Tibial artery (tissue), 4 donors: ENCODE data around the gene TRIM13.
"Not testable (repeated sequence)": the region's sequence is repeated elsewhere in the genome, so short reads cannot be mapped to it uniquely, and the experiment has no call there.

Source experiments
- DNase-seq, 2 donors: peaks; one replicate each; pipeline ENCODE4 v3.0.0-alpha.2; 2019
- H3K27ac ChIP-seq, 2 donors: fragments of 200-600 bp; sonication (generic) in 1 of 2; 1 replicate in 1 of 2; 2 replicates in 1 of 2; pipeline ENCODE4 v1.5.1; 2018 to 2019; ENCODE audit warnings: mild to moderate bottlenecking in 1 of 2
- H3K27me3 ChIP-seq, 2 donors: fragments of 200-600 bp; sonication (generic) in 1 of 2; one replicate each; pipeline versions ENCODE4 v1.5.1 to v1.6.0; 2016 to 2019
- H3K36me3 ChIP-seq, 3 donors: fragments of 200-600 bp; sonication (generic) in 2 of 3; one replicate each; pipeline ENCODE4 v1.5.1; 2016 to 2019; ENCODE audit warnings: mild to moderate bottlenecking in 2 of 3
- H3K4me1 ChIP-seq, 4 donors: fragments of 200-600 bp; sonication (generic) in 2 of 4; 1 replicate in 3 of 4; 2 replicates in 1 of 4; pipeline ENCODE4 v1.5.1; 2016 to 2019
- H3K4me3 ChIP-seq, 2 donors: fragments of 200-600 bp; sonication (generic) in 1 of 2; 1 replicate in 1 of 2; 2 replicates in 1 of 2; pipeline ENCODE4 v1.5.1; 2018 to 2019; ENCODE audit warnings: mild to moderate bottlenecking in 2 of 2
- H3K9me3 ChIP-seq, 3 donors: fragments of 200-600 bp; sonication (generic) in 1 of 3; one replicate each; pipeline ENCODE4 v1.5.1; 2016 to 2019
- intact Hi-C: fragments of 100-400 bp; cut with DNase I; formaldehyde crosslinking; loops from one replicate; pipeline ENCODE4 v1.15.0; 2023; ENCODE audit warnings: low total_unique reads
- TF ChIP-seq, protein P1 (sequence below), 2 experiments: fragments of 200-600 bp in 1 of 2; fragments of 450-650 bp in 1 of 2; IDR thresholded peaks; one replicate each; pipeline ENCODE4 v1.5.1; 2017 to 2019; ENCODE audit warnings: antibody characterized with exemption in 2 of 2, mild to moderate bottlenecking in 1 of 2, moderate library complexity in 1 of 2

Gene TRIM13

DNA sequence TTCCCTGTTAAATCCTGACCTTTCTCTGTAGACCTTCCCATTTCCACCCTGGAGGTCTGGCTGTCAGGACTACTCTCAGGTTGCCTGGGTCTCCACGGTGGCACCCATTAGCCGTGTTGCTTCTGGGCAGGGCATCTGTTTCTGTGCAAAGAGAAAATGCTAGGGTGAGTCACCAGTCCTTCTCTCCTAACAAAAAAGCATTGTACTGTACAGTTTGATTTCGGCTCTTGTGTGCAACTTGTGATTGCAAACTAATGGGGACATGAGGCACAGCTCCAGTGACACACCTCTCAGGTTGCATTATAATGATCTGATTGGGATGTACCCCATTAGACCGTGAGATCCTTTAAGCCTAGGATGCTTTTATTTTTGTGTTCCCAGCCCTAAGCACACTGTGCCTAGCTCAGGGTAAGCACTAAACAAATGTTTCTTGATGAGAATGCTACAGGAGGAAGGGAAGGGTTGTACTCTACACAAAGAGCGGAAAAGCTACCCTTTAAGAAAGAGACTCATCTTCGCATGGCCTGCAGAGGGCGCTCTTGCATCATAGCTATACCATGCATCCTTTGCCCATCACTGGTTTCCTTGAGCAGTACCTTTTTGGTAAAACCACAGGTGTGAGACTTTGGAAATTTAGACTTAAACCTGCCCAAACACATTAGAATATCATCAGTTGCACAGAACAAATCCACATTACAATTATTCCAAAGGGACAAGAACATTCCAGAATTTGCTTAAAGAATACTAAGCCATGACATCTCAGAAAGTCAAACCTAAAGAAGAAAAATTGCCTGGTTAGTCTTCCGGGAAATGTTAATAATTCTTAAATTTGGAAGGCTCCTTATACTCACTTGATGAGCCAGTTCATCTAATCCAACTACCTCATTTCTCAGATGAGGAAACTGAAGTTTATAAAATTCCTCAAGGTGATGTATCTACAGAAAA is 20.3 kb upstream of the TRIM13 start:
- DNase-seq, result peak; percentile 60 to 70
- Histone ChIP-seq H3K27ac (no peak overlapping the region), H3K36me3 (no peaks in the 10 kb centered on the region), H3K9me3 (no peaks in the 10 kb centered on the region), H3K4me3 (no peak overlapping the region), H3K4me1 (no peaks in the 10 kb centered on the region), H3K27me3 (no peaks in the 10 kb centered on the region)
- intact Hi-C loops, result no loop called here
- TF ChIP-seq, protein P1, sequence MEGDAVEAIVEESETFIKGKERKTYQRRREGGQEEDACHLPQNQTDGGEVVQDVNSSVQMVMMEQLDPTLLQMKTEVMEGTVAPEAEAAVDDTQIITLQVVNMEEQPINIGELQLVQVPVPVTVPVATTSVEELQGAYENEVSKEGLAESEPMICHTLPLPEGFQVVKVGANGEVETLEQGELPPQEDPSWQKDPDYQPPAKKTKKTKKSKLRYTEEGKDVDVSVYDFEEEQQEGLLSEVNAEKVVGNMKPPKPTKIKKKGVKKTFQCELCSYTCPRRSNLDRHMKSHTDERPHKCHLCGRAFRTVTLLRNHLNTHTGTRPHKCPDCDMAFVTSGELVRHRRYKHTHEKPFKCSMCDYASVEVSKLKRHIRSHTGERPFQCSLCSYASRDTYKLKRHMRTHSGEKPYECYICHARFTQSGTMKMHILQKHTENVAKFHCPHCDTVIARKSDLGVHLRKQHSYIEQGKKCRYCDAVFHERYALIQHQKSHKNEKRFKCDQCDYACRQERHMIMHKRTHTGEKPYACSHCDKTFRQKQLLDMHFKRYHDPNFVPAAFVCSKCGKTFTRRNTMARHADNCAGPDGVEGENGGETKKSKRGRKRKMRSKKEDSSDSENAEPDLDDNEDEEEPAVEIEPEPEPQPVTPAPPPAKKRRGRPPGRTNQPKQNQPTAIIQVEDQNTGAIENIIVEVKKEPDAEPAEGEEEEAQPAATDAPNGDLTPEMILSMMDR (IDR thresholded peaks at IDR 0.05), result peak; percentile 81 to 86

DNA sequence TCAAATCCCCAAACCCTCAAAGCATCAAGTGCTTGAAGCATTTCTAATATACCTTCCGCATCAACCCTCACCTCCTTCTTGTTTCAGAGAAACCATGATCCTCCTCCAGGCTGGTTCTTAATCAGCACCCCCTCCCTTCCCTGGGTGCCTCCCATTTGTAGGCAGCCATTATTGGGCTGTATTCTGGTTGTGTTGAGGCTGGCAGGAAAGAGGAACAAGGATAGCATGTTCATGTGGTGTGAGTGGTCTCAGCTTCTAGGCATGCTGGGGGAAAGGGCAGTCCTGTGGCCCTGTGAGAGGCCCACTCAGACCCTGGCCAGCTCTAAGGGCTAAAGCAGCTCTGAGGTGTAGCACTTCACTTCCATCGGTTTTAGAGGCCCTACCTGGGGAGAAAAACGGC is 18.9 kb upstream of the TRIM13 start:
- intact Hi-C loops, result no loop called here
- H3K36me3 ChIP-seq, result no peaks in the 10 kb centered on the region
- H3K4me3 ChIP-seq, result no peak overlapping the region
- no peaks in the 10 kb centered on the region for H3K4me1 ChIP-seq
- no peaks in the 10 kb centered on the region for H3K27me3 ChIP-seq
- DNase-seq, result no peak
- no peaks in the 10 kb centered on the region for H3K9me3 ChIP-seq
- no peak overlapping the region for H3K27ac ChIP-seq
- TF ChIP-seq, protein P1 (IDR thresholded peaks at IDR 0.05), result no peak

DNA sequence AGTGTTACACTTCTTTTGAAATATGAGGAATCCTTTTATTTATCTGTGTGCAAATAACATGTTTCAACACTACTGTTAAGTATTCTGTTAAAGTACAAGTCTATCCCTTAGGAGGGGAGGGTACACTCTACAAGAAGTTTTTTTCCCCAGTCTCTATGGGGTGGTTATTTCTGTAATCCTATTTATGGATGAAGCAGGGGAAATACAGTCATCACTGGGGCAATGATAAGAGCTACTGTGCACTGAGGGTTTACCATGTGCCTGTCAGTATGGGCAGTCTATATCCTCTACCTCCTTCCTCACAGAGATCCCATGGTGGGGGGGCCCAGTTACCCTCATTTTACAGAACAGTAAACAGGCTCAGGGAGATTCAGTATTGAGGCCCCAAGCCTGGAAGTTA is 16.6 kb upstream of the TRIM13 start:
- intact Hi-C loops, result no loop called here
- TF ChIP-seq, protein P1 (IDR thresholded peaks at IDR 0.05), result no peak

DNA sequence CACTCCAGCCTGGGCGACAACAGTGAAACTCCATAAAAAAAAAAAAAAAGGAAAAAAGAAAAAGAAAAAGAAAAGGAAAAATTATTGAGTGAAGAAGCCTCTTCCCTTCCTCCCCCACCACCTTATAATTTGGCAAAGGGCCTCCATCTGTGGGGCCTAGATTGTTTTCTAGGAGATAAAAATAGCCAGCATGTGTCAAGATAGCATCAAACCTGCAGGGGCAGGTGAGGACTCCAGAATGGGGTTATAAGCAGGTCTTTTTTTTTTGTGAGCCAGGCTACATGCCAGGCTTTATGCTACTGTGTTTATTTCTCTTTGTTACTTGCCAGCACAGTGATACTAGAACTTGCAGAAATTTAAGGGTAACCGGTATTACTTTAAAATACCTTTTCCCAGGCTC is 11.7 kb upstream of the TRIM13 start:
- no peaks in the 10 kb centered on the region for H3K9me3 ChIP-seq
- H3K4me1 ChIP-seq, result no peaks in the 10 kb centered on the region
- H3K27ac ChIP-seq, result no peak overlapping the region
- TF ChIP-seq, protein P1 (IDR thresholded peaks at IDR 0.05), result no peak
- H3K4me3 ChIP-seq, result no peak overlapping the region
- H3K27me3 ChIP-seq, result no peaks in the 10 kb centered on the region
- DNase-seq, result no peak
- intact Hi-C loops, result no loop called here
- peaks cover 0 to 6% (median 0%) of the 10 kb centered on the region in 3 donors for H3K36me3 ChIP-seq

More for the DNA sequence above, 16.6 kb upstream of the TRIM13 start:
- Histone ChIP-seq H3K4me1 (no peaks in the 10 kb centered on the region), H3K4me3 (no peak overlapping the region), H3K36me3 (no peaks in the 10 kb centered on the region), H3K27me3 (no peaks in the 10 kb centered on the region), H3K9me3 (no peaks in the 10 kb centered on the region), H3K27ac (no peak overlapping the region)
- DNase-seq, result no peak

DNA sequence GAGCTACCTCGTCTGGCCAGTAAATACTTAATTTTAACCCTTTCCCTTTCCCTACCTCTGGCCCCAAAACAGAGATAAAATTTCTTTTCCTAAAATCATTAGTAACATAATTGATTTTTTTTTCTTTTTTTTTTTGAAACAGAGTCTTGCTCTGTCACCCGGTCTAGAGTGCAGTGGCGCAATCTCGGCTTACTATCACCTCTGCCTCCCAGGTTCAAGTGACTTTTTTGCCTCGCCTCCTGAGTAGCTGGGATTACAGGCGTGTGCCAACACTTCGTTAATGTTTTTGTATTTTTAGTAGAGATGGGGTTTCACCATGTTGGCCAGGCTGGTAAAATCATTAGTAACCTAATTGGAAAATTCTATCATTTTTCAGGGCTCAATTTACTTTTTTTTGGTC is 10.4 kb upstream of the TRIM13 start:
- Histone ChIP-seq H3K9me3 (no peaks in the 10 kb centered on the region), H3K4me1 (no peaks in the 10 kb centered on the region), H3K36me3 (peaks cover 0 to 6% (median 0%) of the 10 kb centered on the region in 3 donors), H3K27me3 (no peaks in the 10 kb centered on the region), H3K4me3 (no peak overlapping the region), H3K27ac (no peak overlapping the region)
- TF ChIP-seq, protein P1 (IDR thresholded peaks at IDR 0.05), result no peak
- DNase-seq, result no peak
- intact Hi-C loops, result no loop called here

DNA sequence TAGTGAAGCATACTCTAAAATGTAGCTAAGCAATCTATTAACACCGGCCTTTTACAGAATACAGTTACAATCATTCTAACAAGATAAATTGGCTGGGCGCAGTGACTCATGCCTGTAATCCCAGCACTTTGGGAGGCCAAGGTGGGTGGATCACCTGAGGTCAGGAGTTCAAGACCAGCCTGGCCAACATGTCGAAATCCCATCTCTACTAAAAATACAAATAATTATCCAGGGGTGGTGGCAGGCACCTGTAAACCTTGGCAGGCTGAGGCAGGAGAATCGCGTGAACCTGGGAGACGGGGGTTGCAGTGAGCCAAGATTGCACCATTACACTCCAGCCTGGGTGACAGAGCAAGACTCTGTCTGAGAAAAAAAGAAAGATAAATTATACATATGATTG is 6.2 kb upstream of the TRIM13 start:
- not testable (repeated sequence) for DNase-seq

More for the DNA sequence above, 6.2 kb upstream of the TRIM13 start:
- H3K27me3 ChIP-seq, H3K27ac ChIP-seq, H3K36me3 ChIP-seq, H3K9me3 ChIP-seq, intact Hi-C loops, H3K4me3 ChIP-seq, H3K4me1 ChIP-seq: not testable (repeated sequence)
